Panc1 (cell line): ENCODE data around the gene NOA1. TPM values are rescaled to one million over a fixed set of nuclear protein-coding genes. Genes with fewer than 3 reads are reported as not detected.

ENCODE experiments used
- ATAC-seq: fragments of 200-7000 bp; cut with Tn5 transposase; 2 replicates; pipeline ENCODE4 v1.9.1; 2020; ENCODE audit warnings: mild to moderate bottlenecking, moderate library complexity
- BruUV-seq: library from RNA; stranded (reverse); fragments of 400-500 nt; replicated peaks from 2 replicates; lab custom pipeline; 2021; lab: Mats Ljungman, UMichigan
- CTCF ChIA-PET: fragments of 300-600 bp; sonication (Branson Sonifier 250); formaldehyde crosslinking; loops from one replicate; lab custom pipeline; 2022; ENCODE audit warnings: antibody characterized with exemption; lab: Charles Lee
- POLR2A ChIA-PET: fragments of 300-600 bp; sonication (Branson Sonifier 250); formaldehyde crosslinking; loops from one replicate; lab custom pipeline; 2022; ENCODE audit warnings: antibody characterized with exemption; lab: Charles Lee
- DNase-seq: peaks from one replicate; pipeline ENCODE4 v3.0.0-alpha.2; 2010; ENCODE audit warnings: low read depth, low spot score
- H3K27ac ChIP-seq: 2 replicates; pipeline ENCODE4 v1.5.1; 2011; ENCODE audit warnings: mild to moderate bottlenecking, low read length, inconsistent platforms
- H3K27me3 ChIP-seq: fragments of 200-500 bp; sonication (Bioruptor generic); 2 replicates; pipeline ENCODE4 v1.6.0; 2014; ENCODE audit warnings: low read length, inconsistent platforms; ENCODE audit not compliant: control insufficient read depth, insufficient read depth
- H3K36me3 ChIP-seq: fragments of 200-500 bp; sonication (Bioruptor generic); 2 replicates; pipeline ENCODE4 v1.5.1; 2014; ENCODE audit warnings: inconsistent platforms, mild to moderate bottlenecking, low read length, moderate library complexity; ENCODE audit not compliant: control insufficient read depth, insufficient read depth
- H3K4me1 ChIP-seq: 2 replicates; pipeline ENCODE4 v1.5.1; 2011; ENCODE audit warnings: inconsistent platforms, mild to moderate bottlenecking, low read length, moderate library complexity; ENCODE audit not compliant: control insufficient read depth, insufficient read depth
- H3K4me3 ChIP-seq, 2 experiments: 2 replicates each; pipeline ENCODE4 v1.5.1; 2011 to 2012; ENCODE audit warnings: low read depth in 2 of 2, low read length in 2 of 2, mild to moderate bottlenecking in 2 of 2, inconsistent platforms in 1 of 2, moderate library complexity in 1 of 2
- H3K9me3 ChIP-seq: fragments of 200-500 bp; sonication (Bioruptor generic); 2 replicates; pipeline ENCODE4 v1.5.1; 2014; ENCODE audit warnings: low read depth, mild to moderate bottlenecking, inconsistent platforms, low read length, moderate library complexity; ENCODE audit not compliant: control insufficient read depth, insufficient read depth
- CTCF ChIP-seq: fragments of 450-650 bp; IDR thresholded peaks from 2 replicates; pipeline ENCODE4 v1.5.1; 2017; ENCODE audit warnings: mild to moderate bottlenecking
- POLR2AphosphoS5 ChIP-seq: IDR thresholded peaks from 2 replicates; pipeline ENCODE4 v1.6.1; 2012; ENCODE audit warnings: mild to moderate bottlenecking, low read depth, low read length, moderate library complexity
- REST ChIP-seq, 2 experiments: IDR thresholded peaks; 2 replicates each; pipeline ENCODE4 v1.6.1; 2011 to 2012; ENCODE audit warnings: low read depth in 2 of 2, control low read depth in 1 of 2, low read length in 1 of 2, mild to moderate bottlenecking in 1 of 2, moderate library complexity in 1 of 2; ENCODE audit not compliant: insufficient read depth in 1 of 2
- SIN3A ChIP-seq: IDR thresholded peaks from 2 replicates; pipeline ENCODE4 v1.6.1; 2012; ENCODE audit warnings: low read depth, mild to moderate bottlenecking, low read length, moderate library complexity, borderline replicate concordance; ENCODE audit not compliant: insufficient read depth
- TCF7L2 ChIP-seq: IDR thresholded peaks from 2 replicates; pipeline ENCODE4 v1.6.1; 2011; ENCODE audit warnings: mild to moderate bottlenecking, low read depth, low read length, inconsistent platforms
- in situ Hi-C: cut with HindIII; loops from 2 replicates; pipeline ENCODE4 v1.10.0; 2016; ENCODE audit warnings: low sequenced_read_pairs, low pct_unique_long_range_greater_than_20kb
- intact Hi-C: fragments of 100-400 bp; cut with micrococcal nuclease; formaldehyde crosslinking; loops from one replicate; pipeline ENCODE4 v1.10.0; 2022; ENCODE audit not compliant: unreplicated experiment
- total RNA-seq: library from RNA; stranded (reverse); gene quantifications from one replicate; pipeline ENCODE4 v1.2.1, GENCODE V29; 2021; ENCODE audit not compliant: unreplicated experiment

The NOA1 gene
- total RNA-seq, 1 experiment from 2014 or later: 11.8 TPM

GRCh38 chr4:56953680-56954520 is 23.5 kb downstream of the NOA1 start:
- Histone ChIP-seq H3K36me3 (no peaks in the 10 kb centered on the region), H3K4me3 (no peak overlapping the region), H3K27ac (no peak overlapping the region), H3K27me3 (no peaks in the 10 kb centered on the region), H3K4me1 (no peaks in the 10 kb centered on the region), H3K9me3 (no peaks in the 10 kb centered on the region)
- intact Hi-C loops (no loop called here), in situ Hi-C loops (no loop called here)
- TF ChIP-seq TCF7L2: no peak
- TF ChIP-seq POLR2AphosphoS5: no peak
- TF ChIP-seq SIN3A: no peak
- TF ChIP-seq CTCF: no peak
- no peak for TF ChIP-seq REST (IDR thresholded peaks at IDR 0.05; ENCODE audit: insufficient read depth in 1 of 2, low read depth in 2 of 2, low read length in 1 of 2)
- DNase-seq (no peak), ATAC-seq (no peak)
- CTCF ChIA-PET: no interaction called here
- POLR2A ChIA-PET: interaction anchor here (0.7 kb wide), 1 partner anchor 88 kb away, joined by 8 read pairs; no protein-coding TSS in a partner anchor
- no TSS peak for BruUV-seq

GRCh38 chr4:56941403-56941802 is 36.0 kb downstream of the NOA1 start:
- Histone ChIP-seq H3K4me3 (no peak overlapping the region), H3K27me3 (no peaks in the 10 kb centered on the region), H3K36me3 (no peaks in the 10 kb centered on the region), H3K4me1 (no peaks in the 10 kb centered on the region), H3K27ac (no peak overlapping the region), H3K9me3 (no peaks in the 10 kb centered on the region)
- CTCF ChIA-PET: no interaction called here
- TF ChIP-seq TCF7L2 (no peak), POLR2AphosphoS5 (no peak), CTCF (no peak), REST (IDR thresholded peaks at IDR 0.05; ENCODE audit: insufficient read depth in 1 of 2, low read depth in 2 of 2, low read length in 1 of 2) (no peak)
- ATAC-seq (no peak), DNase-seq (no peak)
- in situ Hi-C loops: no loop called here
- POLR2A ChIA-PET: no interaction called here
- intact Hi-C loops: no loop called here
- no TSS peak for BruUV-seq
